GM18499 (cell line): Measurements from ENCODE around the gene SBF2.
A peak's percentile ranks its signal among the peaks of the same experiment; 100 is the strongest.

ENCODE experiments used
- ATAC-seq: cut with Tn5 transposase; IDR thresholded peaks from one replicate; pipeline ENCODE4 v1.9.1; 2021; ENCODE audit warnings: moderate number of reproducible peaks; ENCODE audit not compliant: insufficient read depth, unreplicated experiment

Gene SBF2

DNA sequence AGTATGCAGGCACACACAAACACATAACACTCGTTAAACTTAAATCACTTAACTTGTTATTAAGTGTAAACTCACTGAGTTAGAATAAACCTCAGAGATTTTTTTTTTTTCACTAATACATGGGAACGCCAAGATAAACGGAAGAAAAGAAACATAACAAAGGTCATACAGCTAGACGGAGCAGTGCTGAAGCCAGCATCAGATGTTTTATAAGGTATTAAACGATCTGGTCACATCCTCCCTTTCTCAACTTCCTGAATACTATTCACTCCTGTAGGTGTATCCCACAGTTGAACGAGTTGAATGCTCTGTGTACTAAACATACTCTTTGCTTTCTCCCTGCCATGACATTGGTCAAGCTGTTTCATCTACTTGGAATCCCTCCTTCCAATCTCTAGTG is 418.2 kb downstream of the SBF2 start:
- no peak for ATAC-seq

DNA sequence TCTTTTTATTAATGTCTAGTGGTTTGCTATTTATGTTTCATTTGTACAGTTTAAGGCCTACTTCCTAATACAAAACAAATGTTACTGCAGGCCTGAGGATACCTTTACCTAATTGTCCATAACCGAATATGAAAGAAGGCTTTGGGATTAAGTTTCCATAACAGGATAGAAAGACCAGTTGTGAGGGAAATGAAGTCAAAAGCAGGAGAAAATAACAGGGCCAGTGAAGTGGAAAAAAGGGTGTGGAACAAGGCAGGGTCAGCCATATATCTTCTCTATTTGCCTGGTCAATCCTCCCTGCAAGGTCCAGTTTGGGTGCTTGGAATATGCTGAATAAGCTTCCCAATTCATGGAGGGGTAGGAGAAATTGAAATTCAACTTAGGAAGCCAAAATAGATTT is 418.6 kb downstream of the SBF2 start:
- no peak for ATAC-seq

DNA sequence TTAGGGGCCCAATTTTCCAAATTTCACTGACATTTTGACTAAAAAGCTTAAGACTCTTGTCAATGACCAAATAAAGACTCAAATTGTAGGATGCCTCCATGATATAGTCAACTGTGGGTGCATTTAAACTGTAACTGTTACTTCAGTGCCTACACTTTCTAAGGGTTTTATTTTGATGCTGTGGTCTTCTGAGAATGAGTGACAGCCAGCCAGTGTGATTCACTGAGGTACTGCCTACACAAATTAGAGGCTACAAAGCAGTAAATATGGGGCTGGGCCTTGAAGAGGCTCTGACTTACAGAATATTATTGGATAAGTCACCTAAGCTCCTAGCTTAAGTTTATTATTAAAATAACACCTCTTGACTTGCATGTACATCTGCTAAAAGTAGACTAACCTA is 419.6 kb downstream of the SBF2 start:
- no peak for ATAC-seq

DNA sequence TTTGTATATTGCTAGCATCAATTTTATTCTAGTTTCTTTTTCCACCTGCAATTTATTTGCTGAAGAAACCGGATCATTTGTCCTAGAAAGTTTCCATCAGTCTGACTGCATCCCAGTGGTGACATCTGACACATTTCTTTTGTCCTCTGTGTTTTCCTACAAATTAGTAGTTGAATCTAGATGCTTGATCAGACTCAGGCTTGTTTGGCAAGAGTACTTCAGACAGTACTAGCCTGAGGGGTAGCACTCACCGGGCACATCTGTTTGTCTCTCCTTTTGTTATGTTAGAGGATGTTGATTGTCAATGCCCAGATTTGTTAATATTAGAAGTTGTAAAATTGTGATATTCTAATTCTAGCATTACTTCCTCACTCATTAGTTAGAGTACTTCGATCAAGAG is 425.4 kb downstream of the SBF2 start:
- ATAC-seq = no peak

DNA sequence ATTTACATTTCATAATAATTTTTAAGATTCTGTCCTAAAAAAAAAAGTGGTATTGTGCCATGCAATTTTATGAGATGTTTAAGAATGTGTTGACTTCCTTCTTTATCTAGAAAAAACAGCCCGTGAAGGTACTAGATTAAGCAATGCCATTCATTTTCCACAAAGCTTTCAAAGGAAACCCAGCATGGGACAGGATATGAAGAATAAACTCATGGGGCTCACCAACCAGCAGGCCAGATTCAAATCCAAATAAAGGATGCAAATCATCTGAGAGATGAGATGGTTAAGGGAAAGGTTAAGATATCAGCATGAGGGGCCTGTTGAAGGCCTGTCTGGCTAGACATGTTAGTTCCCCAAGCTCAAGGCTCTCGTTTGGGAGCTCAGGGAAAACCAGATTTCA is 431.0 kb downstream of the SBF2 start:
- ATAC-seq = no peak

DNA sequence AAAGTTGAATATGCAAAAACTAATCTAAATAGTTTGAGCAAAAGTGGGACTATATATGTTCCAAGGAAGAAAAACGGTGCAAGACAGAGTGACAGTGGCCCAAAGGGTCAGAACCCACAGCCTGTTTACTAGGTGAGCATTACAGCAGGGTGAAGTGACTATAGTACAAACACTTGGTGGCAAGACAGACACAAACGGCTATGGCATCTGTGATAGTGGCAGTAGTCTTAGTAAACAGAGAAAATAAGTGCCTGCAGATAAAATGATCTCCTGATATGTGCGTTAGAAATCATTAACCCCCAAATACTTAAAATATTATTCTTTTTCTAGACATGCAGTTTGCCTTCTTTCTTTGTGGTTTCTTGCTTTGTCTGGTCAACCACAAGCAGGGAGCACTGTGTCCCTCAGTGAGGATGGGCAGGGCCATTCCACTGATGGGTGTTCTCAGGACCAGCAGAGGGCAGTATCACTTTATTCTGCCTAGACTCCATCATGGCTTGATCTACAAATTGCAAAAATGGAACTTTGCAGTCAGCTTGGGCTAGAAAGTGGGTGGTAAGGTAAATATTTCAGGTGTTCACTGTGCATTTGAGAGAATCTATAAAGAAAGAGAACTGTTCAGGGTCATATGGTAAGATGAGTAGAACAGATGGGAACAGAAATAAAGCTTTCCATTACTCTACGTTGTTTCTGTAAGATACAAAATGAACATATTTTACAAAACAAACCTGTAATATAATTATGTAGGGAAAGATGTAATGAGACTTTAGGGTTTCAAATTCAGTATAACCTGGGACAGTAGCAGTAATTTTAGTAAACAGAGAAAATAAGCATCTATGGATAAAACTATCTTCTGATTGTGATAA is 431.9 kb downstream of the SBF2 start:
- ATAC-seq = no peak

DNA sequence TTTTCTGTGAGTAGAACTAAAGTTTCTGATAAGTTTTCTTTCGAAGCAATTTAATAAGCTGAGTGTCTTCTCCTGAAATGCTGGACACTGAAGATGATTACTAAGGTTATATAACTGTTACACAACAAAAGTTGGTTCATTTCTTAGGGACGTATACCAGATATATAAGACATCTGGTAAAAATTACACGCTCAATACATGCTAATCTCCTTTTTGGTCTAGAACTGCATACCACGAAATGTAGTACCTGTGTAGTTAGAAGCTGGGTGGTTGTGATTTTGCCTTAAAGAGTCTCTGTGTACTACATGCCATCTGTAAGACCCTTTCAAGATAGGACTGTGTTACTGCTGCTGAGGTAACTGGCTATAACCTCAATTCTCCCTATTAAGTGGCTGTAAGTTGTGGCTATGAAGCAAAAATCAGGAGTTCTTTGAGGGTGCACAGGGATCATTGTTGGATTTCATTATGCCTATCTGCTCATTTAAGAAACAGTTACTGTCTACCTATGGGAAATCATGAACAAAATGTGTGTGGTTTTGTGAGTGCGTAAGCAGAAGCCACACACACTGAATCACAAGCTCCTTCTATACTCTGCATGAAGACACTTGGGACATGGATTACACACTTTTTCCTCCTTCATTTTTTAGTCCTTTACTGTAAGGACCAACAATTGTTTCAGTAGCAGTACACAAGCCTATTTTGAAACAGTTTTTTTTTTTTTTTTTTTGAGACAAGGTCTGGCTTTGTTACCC is 434.3 kb downstream of the SBF2 start:
- ATAC-seq = no peak

DNA sequence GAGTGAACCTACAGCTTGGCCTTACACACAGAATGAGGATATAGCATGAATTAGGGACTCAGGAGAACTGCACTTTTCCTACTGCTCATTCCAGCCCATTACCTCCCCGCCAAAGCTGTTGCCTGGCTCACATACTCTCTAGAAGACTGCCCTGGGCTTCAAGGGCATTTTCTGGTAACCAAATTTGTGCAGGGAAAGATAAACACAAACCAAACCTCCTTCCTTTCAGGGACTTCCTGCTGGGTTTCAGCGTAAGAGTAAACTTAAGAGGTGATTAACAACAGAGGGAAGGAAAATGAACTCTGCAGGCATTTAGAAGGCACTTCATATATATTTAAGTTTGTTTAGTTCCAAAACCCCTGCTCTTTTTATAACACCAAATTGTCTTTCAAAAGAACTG is 435.2 kb downstream of the SBF2 start:
- ATAC-seq = no peak

DNA sequence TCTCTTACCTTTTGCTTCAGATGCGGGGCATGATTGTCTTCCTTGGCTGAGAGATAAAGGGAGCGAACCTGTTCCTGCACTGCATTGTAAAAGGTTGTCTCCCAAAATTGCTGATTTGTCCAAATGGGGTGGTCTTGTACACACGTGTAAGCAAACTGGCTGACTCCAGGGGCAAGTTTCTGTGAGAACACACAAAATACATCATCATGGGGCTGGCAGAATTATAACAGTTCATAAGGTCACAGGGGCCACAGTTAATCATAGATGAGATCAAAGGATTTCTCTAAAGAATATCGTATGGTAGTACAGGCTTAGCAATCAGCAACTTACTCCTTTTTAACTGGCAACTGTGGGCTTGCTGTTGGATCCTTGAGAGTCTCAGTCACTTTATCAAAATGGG is 435.8 kb downstream of the SBF2 start:
- no peak for ATAC-seq

DNA sequence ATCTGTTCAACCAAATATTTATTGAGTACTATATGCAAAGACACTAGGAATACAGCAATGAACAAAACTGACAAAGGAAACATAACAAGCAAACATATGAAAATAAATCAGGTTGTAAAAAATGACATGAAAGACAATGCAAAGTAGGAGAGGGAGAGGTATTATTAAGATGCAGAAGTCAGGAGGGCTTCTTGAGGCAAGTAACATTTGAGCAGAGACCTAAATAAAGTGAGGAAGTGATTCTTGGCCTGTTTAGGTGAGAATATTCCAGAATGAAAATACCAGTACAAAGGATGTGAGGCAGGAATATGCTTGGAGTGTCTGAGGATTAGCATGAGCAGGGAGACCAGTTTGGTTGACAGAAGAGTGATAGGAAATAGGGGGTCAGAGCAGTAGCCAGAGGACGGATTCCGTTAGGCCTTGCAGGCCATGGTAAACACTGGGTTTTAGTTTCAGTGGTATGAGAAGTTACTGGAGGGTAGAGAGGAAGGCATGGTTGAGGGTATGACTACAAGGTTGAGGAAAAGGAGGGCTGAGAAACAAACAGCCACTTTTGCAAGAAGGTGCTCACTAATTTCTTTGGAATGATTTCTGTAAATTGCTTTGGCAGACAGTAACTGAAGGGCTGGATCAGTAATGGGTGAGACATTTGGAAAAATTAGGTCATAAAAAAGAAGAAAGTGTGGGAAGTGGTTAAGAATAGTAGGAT is 438.3 kb downstream of the SBF2 start:
- ATAC-seq = no peak

DNA sequence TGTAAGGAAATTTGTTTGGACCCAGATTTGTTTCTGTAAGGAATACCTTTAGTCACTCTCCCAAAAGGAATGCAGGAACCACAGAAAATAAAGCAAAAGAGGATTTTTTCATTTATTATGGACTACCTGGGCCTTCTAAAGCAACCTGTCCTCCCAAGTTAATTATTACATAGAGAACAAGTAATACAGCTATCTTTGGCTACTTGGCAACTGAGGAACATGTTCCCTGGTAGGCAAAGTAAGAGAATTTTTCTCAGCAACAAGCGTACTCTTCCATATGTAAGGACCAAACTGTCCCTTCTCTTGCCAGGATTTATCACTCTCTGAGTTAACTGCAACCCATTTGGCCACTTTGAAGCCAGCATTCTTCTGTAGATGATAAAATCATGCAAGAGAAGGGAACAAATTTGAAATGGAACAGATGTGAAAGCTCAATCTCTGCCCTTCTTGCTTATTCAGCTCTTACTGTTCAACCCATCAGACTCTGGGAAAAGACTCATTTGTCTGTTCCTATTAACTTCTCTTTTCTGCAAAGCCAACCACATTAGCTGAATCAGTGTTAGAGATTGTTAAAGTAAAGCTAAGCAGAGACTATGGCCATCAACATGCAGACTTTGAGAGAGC is 440.0 kb downstream of the SBF2 start:
- no peak for ATAC-seq

DNA sequence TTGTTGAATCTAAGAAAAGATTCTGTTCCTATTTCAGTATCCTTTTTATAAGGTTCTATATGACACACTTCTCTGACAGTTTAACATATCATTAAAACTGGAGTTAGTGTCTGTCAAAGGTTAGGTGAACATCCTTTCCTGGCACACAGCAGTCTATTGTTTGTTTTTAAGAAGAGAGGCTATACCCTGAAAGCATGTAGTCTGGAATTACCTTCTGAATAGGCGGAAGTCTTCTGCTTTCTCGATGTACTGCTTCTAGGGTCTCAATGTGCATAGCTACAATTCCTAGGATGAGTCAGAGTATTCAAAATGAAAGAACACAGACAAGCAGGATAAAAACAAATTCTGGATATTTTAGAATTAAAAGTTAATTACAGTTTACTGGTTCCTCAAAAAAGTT is 441.6 kb downstream of the SBF2 start:
- no peak for ATAC-seq

DNA sequence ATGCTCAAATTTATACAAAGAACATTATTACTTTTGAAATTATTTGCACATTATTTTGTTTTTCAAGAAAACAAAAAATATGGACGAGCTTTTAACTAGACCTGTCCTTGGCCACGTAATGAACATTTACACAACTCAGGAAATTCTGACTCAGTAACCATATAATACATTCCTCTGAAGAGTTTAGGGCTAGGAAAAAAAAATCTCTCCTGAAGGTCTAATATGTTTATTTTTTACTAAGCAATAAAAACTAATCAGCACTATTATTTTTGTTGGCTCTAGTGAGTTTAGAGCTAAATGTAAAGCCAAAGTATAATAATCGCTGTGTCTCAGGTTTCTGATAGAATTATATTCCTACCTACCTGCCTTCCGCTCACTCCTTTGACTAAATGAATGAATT is 442.7 kb downstream of the SBF2 start:
- ATAC-seq = no peak

DNA sequence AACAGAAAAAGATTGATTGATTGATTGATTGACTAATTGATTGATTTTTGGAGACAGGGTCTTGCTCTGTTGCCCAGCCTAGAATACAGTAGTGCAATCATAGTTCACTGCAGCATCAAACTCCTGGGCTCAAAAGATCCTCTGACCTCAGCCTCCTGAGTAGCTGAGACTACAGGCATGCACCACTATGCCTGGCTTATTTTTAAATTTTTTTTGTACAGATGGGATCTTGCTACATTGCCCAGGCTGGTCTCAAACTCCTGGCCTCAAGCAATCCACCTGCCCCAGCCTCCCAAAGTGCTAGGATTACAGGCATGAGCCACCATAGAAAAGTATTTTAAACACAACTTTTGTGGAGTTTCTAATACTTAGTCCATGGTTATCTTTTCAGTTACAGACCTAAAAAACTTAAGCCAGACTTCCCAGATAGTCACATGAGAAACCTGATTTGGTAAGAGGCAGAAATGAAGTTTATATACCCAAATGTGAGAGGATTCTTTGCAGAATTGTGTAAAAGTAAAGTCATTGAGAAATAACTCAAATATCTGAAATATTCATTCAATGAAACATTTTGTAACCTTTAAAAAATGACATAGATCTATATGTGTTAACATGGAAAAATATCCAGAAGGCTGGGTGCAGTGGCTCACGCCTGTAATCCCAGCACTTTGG is 443.7 kb downstream of the SBF2 start:
- no peak for ATAC-seq

DNA sequence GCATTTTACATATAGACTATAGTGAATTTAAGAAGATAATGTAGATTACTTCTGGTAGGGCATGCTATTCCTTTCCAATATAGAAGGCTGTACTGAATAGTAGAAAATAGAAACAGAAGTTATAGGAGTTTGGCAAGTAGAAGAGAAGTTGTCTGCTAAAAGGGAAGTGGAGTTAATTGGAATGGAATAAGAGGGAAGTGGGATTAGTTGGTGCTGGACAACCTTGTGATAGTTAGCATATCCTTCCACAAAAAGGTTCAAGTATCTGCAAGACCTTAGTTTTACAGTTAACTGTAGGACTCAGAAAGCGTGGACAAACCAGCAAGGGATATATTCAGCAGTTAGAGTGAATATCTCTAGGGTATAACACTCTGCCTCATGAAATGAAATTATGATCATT is 444.6 kb downstream of the SBF2 start:
- ATAC-seq = no peak

DNA sequence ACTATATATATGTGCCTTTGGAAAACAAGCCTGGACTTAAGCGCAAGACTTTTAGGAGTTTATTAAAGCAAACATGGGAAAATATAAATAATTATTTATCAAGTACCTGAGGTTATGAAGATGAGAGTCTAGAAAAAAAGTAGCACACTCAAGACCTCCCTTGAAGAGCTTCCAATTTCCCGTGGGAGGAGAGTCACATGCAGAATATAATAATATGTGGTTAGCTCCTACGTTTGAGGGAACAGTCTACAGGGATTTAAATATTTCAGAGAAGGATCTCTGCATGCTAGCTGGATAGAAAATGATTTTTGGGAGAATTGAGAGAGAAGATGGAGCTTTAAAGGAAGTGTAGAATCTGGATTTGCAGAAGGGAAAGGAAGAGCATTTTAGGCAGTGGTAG is 446.4 kb downstream of the SBF2 start:
- no peak for ATAC-seq

DNA sequence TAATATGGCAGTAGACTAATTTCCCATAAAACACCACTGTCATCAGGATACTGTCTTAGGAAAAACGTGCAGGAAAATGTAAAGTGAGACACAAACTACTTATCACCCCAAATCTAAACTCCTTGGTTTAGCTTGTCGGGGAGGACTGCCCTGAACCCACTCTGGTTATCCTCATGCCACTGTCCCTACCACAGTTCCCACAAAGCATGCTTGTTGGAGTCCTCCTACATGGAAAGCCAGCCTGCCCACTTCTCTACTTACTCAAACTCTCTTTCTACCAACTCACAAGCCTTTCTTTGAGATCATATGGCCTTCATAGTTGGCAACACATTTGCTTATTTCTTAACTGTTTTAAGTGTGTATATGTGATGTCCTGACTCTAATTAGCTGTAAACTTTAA is 451.1 kb downstream of the SBF2 start:
- no peak for ATAC-seq

DNA sequence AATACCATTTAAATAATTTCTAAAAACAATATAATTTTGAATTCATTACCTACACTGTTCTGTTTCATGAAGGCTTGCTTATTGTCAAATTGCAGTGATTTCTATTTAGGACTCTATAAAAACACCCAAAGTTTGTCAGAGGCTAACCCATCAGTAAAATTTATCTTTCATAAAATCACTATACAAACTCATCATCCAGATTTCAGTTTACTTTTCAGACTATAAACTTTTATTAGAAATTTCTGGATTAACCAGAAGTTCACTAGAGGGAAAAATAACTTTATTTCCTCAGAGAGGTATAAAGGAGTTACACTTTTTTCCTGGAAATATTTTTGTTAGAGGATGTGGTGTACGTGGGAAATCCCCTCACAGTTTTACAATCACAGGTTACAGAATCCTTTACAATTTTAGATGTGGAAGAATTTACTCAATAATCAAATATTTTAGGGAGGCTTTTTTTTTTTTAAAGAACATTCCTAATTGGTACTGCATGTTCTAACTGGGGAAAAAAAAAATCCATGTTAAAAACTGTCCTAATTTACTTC is 453.5 kb downstream of the SBF2 start:
- no peak for ATAC-seq

DNA sequence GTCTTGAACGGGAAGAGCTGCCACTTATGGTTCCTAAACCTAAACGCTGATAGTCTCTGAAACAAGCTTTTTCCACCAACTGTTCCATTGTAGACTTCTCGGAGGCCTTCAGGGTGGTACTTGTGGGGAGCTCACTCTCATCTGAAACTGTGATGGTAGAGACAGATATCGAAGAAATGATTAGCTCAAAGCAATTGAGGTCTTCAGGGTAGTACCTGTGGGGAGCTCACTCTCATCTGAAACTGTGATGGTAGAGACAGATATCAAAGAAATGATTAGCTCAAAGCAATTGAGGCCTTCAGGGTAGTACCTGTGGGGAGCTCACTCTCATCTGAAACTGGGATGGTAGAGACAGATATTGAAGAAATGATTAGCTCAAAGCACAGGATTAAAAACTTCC is 454.5 kb downstream of the SBF2 start:
- no peak for ATAC-seq

DNA sequence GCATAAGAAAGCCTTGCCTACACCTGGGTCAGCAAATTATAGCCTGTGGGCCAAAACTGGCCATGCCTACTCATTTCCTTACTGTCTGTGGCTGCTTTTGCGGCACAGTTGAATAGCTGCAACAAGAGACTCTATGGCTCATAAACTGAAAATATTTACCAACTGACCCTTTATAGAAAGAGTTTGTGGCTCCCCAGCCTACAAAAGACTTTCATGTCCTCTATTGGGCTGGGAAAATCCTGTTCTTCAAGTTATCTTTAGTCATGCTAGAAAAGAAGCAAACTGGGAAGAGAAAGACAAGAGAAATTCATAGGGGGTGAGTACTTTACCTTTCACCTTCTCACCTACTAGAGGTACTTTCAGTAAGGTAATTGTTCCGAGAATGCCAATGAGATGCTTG is 455.1 kb downstream of the SBF2 start:
- peak; percentile 54 for ATAC-seq
